Activated naive CD4-positive, alpha-beta T cell treated with anti-CD3 and anti-CD28 coated beads, Interleukin-2, amount 50 U/mL, for 16 hours (primary cell): ENCODE measurements around the gene HEPN1.

ENCODE experiments used
- DNase-seq: peaks from one replicate; pipeline ENCODE4 v3.0.0-alpha.2; 2020

Gene HEPN1

GRCh38 chr11:124918950-124919349 is at the start of gene HEPN1:
Gene HEPN1, plus strand, starts transcription at chr11:124919250.
- DNase-seq, result no peak

GRCh38 chr11:124869331-124869730 is 49.7 kb upstream of the HEPN1 start:
- no peak for DNase-seq

GRCh38 chr11:124869856-124870387 is 49.1 kb upstream of the HEPN1 start:
- no peak for DNase-seq

- no peak for DNase-seq
These were observed 48.6 kb upstream of the HEPN1 start for GRCh38 chr11:124870430-124870829.

- DNase-seq, result no peak
These were observed 46.8 kb upstream of the HEPN1 start for GRCh38 chr11:124872280-124872679.

- no peak for DNase-seq
These were observed 46.3 kb upstream of the HEPN1 start for GRCh38 chr11:124872741-124873140.

- DNase-seq, result no peak
These were observed 45.1 kb upstream of the HEPN1 start for GRCh38 chr11:124873951-124874350.

GRCh38 chr11:124874571-124875255 is 44.3 kb upstream of the HEPN1 start:
- DNase-seq, result no peak

- DNase-seq, result no peak
These were observed 43.6 kb upstream of the HEPN1 start for GRCh38 chr11:124875401-124875800.

GRCh38 chr11:124875943-124876817 is 42.9 kb upstream of the HEPN1 start:
- DNase-seq, result peak; percentile 83

GRCh38 chr11:124876818-124877630 is 42.0 kb upstream of the HEPN1 start:
- DNase-seq, result no peak

- DNase-seq, result no peak
These were observed 41.5 kb upstream of the HEPN1 start for GRCh38 chr11:124877631-124877909.

GRCh38 chr11:124877910-124878758 is 40.9 kb upstream of the HEPN1 start:
- DNase-seq, result no peak

GRCh38 chr11:124878759-124879492 is 40.1 kb upstream of the HEPN1 start:
- DNase-seq, result no peak

- DNase-seq, result no peak
These were observed 39.4 kb upstream of the HEPN1 start for GRCh38 chr11:124879493-124880289.

- no peak for DNase-seq
These were observed 38.8 kb upstream of the HEPN1 start for GRCh38 chr11:124880290-124880611.

- DNase-seq, result no peak
These were observed 38.1 kb upstream of the HEPN1 start for GRCh38 chr11:124880958-124881357.

- DNase-seq, result no peak
These were observed 36.5 kb upstream of the HEPN1 start for GRCh38 chr11:124882339-124883071.

GRCh38 chr11:124884340-124884739 is 34.7 kb upstream of the HEPN1 start:
- DNase-seq, result no peak

- DNase-seq, result no peak
These were observed 34.1 kb upstream of the HEPN1 start for GRCh38 chr11:124884869-124885479.
